ENCODE data around the gene TGFBR3L. TPM values are rescaled to one million over a fixed set of nuclear protein-coding genes. Genes with fewer than 3 reads are reported as not detected.

TGFBR3L gene
- total RNA-seq = not detected

DNA sequence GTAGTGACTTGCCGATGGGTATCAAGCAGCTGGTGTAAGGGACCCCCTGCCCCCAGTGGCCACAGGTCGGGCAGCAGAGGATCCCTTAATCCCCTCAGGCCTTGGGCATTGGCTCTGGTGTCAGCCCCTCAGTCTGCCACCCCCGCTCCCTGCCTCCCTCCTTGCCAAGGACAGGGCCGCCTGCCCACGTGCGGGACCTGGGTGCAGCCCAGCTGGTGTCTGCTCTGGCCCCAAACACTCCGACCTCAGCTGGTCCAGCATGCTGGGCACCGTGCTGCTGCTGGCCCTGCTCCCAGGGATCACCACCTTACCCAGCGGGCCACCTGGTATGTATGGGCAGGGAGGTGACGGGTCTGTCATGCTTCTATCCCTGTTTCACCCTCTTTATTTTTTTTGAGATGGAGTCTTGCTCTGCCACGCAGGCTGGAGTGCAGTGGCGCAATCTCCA, at the start of gene TGFBR3L:
Gene TGFBR3L, plus strand, starts transcription at position 233 of the 448 bp plus-strand sequence.

DNA sequence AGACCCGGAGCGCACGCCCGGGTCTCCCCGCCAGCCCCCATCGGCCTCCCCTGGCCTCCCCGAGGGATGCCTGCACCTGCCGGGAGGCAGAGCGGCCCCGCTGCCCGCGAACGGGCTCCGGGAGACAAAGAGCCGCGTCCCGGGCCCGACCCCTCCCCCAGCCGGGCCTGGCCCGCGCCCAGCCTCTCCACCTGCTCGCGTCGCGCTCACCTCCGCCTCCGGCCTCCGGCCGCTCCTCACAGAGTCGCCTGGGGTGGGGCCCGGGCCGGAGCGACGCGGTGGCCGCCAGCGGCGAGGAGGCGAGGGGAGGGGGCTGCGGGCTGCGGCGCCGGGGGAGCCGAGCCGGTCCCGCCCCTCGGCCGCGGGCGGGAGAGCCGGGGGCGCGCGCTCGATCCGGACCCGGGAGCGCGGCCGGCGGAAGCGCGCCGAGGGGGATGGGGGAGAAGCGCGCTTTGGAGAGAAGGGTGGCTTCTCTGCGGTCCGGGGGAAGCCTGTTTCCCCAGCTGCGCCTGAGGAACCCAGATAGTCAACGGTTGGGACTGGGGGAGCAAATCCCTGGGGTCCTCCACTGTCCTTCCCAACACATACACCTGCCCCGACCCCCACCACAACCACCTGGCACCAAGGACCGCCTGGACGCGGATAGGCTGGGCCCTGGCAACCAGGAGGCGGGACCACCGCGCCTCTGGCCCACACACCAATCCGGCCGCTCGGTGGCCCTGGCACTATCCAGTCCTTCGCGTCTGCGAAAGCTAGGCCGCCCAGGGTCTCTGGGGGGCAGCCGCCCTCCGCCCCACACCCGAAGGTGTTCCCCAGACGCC, 40.3 kb upstream of the TGFBR3L start, which contains the start of gene PRR36:
Gene PRR36, minus strand, starts transcription at position 315 of the 821 bp plus-strand sequence. CDS start 701 bp downstream, outside the sequence.

GRCh38 chr19:7888145-7888825, 26.3 kb upstream of the TGFBR3L start, which contains the start of gene LRRC8E:
Gene LRRC8E, plus strand, starts transcription at chr19:7888510. Its CDS starts 7,094 bp downstream, at chr19:7895604.

GRCh38 chr19:7903244-7904073, 11.2 kb upstream of the TGFBR3L start, which contains the start of gene MAP2K7:
Gene MAP2K7, plus strand, starts transcription at chr19:7903877. Its CDS starts 68 bp downstream, at chr19:7903945.

GRCh38 chr19:7919610-7920518, 5.2 kb downstream of the TGFBR3L start, which contains the start of gene SNAPC2:
Gene SNAPC2, plus strand, starts transcription at chr19:7920338. Its CDS starts 29 bp downstream, at chr19:7920367.

DNA sequence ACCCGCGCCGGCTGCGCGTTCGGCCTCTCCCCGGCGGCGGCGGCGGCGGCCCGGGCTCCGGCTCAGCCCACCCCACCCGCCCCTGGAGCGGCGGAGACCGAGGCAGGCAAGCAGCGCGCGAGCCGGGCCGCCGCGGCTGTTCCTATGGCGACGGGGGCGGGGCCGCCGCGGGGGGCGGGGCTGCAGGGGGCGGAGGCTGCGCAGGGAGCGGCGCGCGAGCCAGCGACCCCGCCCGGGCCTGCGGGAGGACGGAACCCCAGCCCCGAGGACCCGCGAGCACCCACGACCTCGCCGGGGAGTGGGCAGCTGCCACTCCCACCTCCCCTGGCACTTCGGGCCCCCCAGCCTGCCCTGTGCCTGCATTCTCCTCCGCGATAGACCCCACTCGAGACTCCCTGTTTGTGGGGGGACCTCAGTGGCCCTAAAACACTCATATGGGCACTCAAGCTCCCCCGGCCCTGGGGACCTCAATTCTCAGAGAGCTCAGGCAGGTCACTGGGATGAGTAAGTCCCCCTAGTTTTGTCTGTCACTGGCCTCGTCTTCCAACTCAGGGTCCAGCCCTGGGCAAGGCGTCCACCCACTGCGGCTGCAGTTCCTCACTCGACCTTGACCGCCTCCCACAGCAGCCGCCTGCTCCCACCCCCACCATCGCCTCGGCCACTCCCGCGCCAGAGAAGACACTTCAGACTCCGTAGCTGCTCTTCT, 11.5 kb downstream of the TGFBR3L start, which contains the start of gene CTXN1:
Gene CTXN1, minus strand, starts transcription at position 115 of the 706 bp plus-strand sequence. CDS start 597 bp downstream, outside the sequence.

GRCh38 chr19:7943444-7944176, 29.0 kb downstream of the TGFBR3L start, which contains the start of gene TIMM44:
Gene TIMM44, minus strand, starts transcription at chr19:7943666. Its CDS starts 15 bp downstream, at chr19:7943651.

Other genes starting within 250 kb of the TGFBR3L start
- gene RETN, start 245.8 kb upstream of the TGFBR3L start, total RNA-seq = 6.5 TPM
- 0.64 TPM for gene MCEMP1, start 237.7 kb upstream of the TGFBR3L start, total RNA-seq
- gene TRAPPC5, start 234.0 kb upstream of the TGFBR3L start, total RNA-seq = 66.3 TPM
- gene FCER2, start 212.7 kb upstream of the TGFBR3L start, total RNA-seq = 0.23 TPM
- 0.29 TPM for gene CLEC4G, start 182.7 kb upstream of the TGFBR3L start, total RNA-seq
- gene CD209, start 167.3 kb upstream of the TGFBR3L start, total RNA-seq = 4.8 TPM
- 2.7 TPM for gene CLEC4M, start 151.6 kb upstream of the TGFBR3L start, total RNA-seq
- 15.4 TPM for gene EVI5L, start 84.6 kb upstream of the TGFBR3L start, total RNA-seq
- gene PRR36, start 40.4 kb upstream of the TGFBR3L start, total RNA-seq = 1.9 TPM
- 2.7 TPM for gene LRRC8E, start 26.3 kb upstream of the TGFBR3L start, total RNA-seq
- gene MAP2K7, start 11.0 kb upstream of the TGFBR3L start, total RNA-seq = 25.8 TPM
- gene SNAPC2, start 5.5 kb downstream of the TGFBR3L start, total RNA-seq = 13.7 TPM
- 6.1 TPM for gene CTXN1, start 11.3 kb downstream of the TGFBR3L start, total RNA-seq
- gene TIMM44, start 28.8 kb downstream of the TGFBR3L start, total RNA-seq = 33.7 TPM
- gene ELAVL1, start 90.8 kb downstream of the TGFBR3L start, total RNA-seq = 64.2 TPM
- gene CCL25, start 137.9 kb downstream of the TGFBR3L start, total RNA-seq = not detected
- gene FBN3, start 234.8 kb downstream of the TGFBR3L start, total RNA-seq = 27.3 TPM

All from metanephros (tissue), 1 donor.